Vagina (tissue), 2 donors: ENCODE results near the gene RMI2.

ENCODE experiments used
- CTCF ChIP-seq, 3 experiments: fragments of 450-650 bp in 2 of 3; fragments of 200-600 bp in 1 of 3; sonication (generic) in 1 of 3; IDR thresholded peaks; one replicate each; pipeline ENCODE4 v1.5.1; 2017 to 2019; ENCODE audit warnings: antibody characterized with exemption in 3 of 3, mild to moderate bottlenecking in 2 of 3, moderate library complexity in 2 of 3
- POLR2A ChIP-seq, 2 donors: fragments of 450-650 bp; IDR thresholded peaks; one replicate each; pipeline ENCODE4 v1.6.1; 2017; ENCODE audit warnings: antibody characterized with exemption in 2 of 2, mild to moderate bottlenecking in 2 of 2, moderate library complexity in 2 of 2

DNA sequence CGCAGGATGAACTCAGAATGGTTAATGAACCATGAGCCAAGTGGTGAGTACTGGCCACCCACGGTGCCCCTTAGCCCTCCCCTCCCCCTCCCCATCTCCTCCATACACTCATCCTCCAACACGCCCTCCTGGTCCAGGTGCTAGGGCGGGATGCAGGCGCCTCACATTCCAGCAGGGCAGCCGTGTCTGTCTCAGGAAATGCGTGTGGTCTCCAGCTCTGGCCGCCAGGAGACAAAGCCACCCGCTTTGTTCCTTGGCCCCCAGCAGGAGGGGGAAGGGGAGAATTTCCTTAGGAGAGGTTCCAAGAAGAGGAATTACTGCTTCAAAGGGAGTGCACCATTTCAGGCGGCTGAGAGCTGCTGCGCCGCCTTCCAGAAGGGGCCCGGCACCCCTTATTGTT, 29.7 kb upstream of the RMI2 start:
- no peak for TF ChIP-seq POLR2A (IDR thresholded peaks at IDR 0.05)
- TF ChIP-seq CTCF (IDR thresholded peaks at IDR 0.05) = no peak
